GM21526 (cell line): Measurements from ENCODE around the gene MED10.

Experiments
- ATAC-seq: cut with Tn5 transposase; IDR thresholded peaks from one replicate; pipeline ENCODE4 v1.9.1; 2021; ENCODE audit warnings: moderate library complexity; ENCODE audit not compliant: unreplicated experiment, low FRiP score

The MED10 gene

GRCh38 chr5:6377905-6378765 is at the start of gene MED10:
MED10 (minus strand) TSS chr5:6378547; CDS start chr5:6378483, 64 bp downstream.
- peak; percentile 97 for ATAC-seq

GRCh38 chr5:6427694-6428093 is 49.3 kb upstream of the MED10 start:
- ATAC-seq, result no peak

GRCh38 chr5:6424700-6425099 is 46.4 kb upstream of the MED10 start:
- ATAC-seq, result no peak

- no peak for ATAC-seq
Observed at GRCh38 chr5:6424110-6424659, 45.8 kb upstream of the MED10 start.

GRCh38 chr5:6423327-6424109 is 45.2 kb upstream of the MED10 start:
- ATAC-seq, result no peak

- no peak for ATAC-seq
Observed at GRCh38 chr5:6419340-6419852, 41.0 kb upstream of the MED10 start.

- ATAC-seq, result no peak
Observed at GRCh38 chr5:6418679-6419276, 40.4 kb upstream of the MED10 start.

GRCh38 chr5:6417657-6418056 is 39.3 kb upstream of the MED10 start:
- ATAC-seq, result no peak

- ATAC-seq, result no peak
Observed at GRCh38 chr5:6412811-6413210, 34.5 kb upstream of the MED10 start.

GRCh38 chr5:6411141-6411540 is 32.8 kb upstream of the MED10 start:
- no peak for ATAC-seq

- ATAC-seq, result no peak
Observed at GRCh38 chr5:6410421-6410820, 32.1 kb upstream of the MED10 start.

GRCh38 chr5:6408627-6409446 is 30.5 kb upstream of the MED10 start:
- no peak for ATAC-seq

- no peak for ATAC-seq
Observed at GRCh38 chr5:6408260-6408596, 29.9 kb upstream of the MED10 start.

- ATAC-seq, result no peak
Observed at GRCh38 chr5:6407558-6408259, 29.4 kb upstream of the MED10 start.

- ATAC-seq, result no peak
Observed at GRCh38 chr5:6405591-6405990, 27.2 kb upstream of the MED10 start.

- ATAC-seq, result peak; percentile 63
Observed at GRCh38 chr5:6404129-6404528, 25.8 kb upstream of the MED10 start.

- no peak for ATAC-seq
Observed at GRCh38 chr5:6403416-6403815, 25.1 kb upstream of the MED10 start.

GRCh38 chr5:6402939-6403338 is 24.6 kb upstream of the MED10 start:
- no peak for ATAC-seq

- ATAC-seq, result no peak
Observed at GRCh38 chr5:6401410-6401809, 23.1 kb upstream of the MED10 start.
